WERI-Rb-1 (cell line): ENCODE data around the gene PTGER1.
A peak's percentile ranks its signal among the peaks of the same experiment; 100 is the strongest.

Experiments used
- DNase-seq: peaks from one replicate; pipeline ENCODE4 v3.0.0-alpha.2; 2020
- H3K27ac ChIP-seq: fragments of 250-450 bp; sonication (Bioruptor Pico); 2 replicates; pipeline ENCODE4 v1.5.1; 2020; ENCODE audit warnings: mild to moderate bottlenecking, moderate library complexity
- H3K27me3 ChIP-seq: fragments of 250-450 bp; sonication (Bioruptor Pico); 2 replicates; pipeline ENCODE4 v1.5.1; 2021; ENCODE audit warnings: mild to moderate bottlenecking, low read depth, moderate library complexity; ENCODE audit not compliant: insufficient read depth, severe bottlenecking
- H3K36me3 ChIP-seq: fragments of 250-450 bp; sonication (Bioruptor Pico); 2 replicates; pipeline ENCODE4 v1.5.1; 2020; ENCODE audit warnings: mild to moderate bottlenecking, moderate library complexity
- H3K4me3 ChIP-seq: 2 replicates; pipeline ENCODE4 v1.5.1; 2011; ENCODE audit warnings: low read depth, mild to moderate bottlenecking, control low read depth, low read length
- H3K9me3 ChIP-seq: fragments of 250-450 bp; sonication (Bioruptor Pico); 2 replicates; pipeline ENCODE4 v1.5.1; 2021; ENCODE audit warnings: mild to moderate bottlenecking, moderate library complexity; ENCODE audit not compliant: severe bottlenecking
- TF ChIP-seq, protein P1 (sequence below): IDR thresholded peaks from 2 replicates; pipeline ENCODE4 v1.5.1; 2011; ENCODE audit warnings: low read depth, mild to moderate bottlenecking, control low read depth, inconsistent platforms, low read length

The PTGER1 gene

GRCh38 chr19:14517446-14517839, 42.3 kb upstream of the PTGER1 start:
- TF ChIP-seq, protein P1, sequence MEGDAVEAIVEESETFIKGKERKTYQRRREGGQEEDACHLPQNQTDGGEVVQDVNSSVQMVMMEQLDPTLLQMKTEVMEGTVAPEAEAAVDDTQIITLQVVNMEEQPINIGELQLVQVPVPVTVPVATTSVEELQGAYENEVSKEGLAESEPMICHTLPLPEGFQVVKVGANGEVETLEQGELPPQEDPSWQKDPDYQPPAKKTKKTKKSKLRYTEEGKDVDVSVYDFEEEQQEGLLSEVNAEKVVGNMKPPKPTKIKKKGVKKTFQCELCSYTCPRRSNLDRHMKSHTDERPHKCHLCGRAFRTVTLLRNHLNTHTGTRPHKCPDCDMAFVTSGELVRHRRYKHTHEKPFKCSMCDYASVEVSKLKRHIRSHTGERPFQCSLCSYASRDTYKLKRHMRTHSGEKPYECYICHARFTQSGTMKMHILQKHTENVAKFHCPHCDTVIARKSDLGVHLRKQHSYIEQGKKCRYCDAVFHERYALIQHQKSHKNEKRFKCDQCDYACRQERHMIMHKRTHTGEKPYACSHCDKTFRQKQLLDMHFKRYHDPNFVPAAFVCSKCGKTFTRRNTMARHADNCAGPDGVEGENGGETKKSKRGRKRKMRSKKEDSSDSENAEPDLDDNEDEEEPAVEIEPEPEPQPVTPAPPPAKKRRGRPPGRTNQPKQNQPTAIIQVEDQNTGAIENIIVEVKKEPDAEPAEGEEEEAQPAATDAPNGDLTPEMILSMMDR, result no peak
- H3K27me3 ChIP-seq, result no peaks in the 10 kb centered on the region
- H3K27ac ChIP-seq, result peak overlapping the region; percentile 95
- H3K36me3 ChIP-seq, result peaks cover 40% of the 10 kb centered on the region
- DNase-seq, result no peak
- H3K4me3 ChIP-seq, result peak overlapping the region; percentile 66
- no peaks in the 10 kb centered on the region for H3K9me3 ChIP-seq

GRCh38 chr19:14516746-14517438, 41.7 kb upstream of the PTGER1 start:
- peak overlapping the region; percentile 66 for H3K4me3 ChIP-seq
- no peak for DNase-seq
- TF ChIP-seq, protein P1, result no peak
- no peak overlapping the region; the same call in 1 of the 2 replicates for H3K27ac ChIP-seq
- H3K36me3 ChIP-seq, result peaks cover 40% of the 10 kb centered on the region
- no peaks in the 10 kb centered on the region for H3K9me3 ChIP-seq
- no peaks in the 10 kb centered on the region for H3K27me3 ChIP-seq

- no peak overlapping the region for H3K4me3 ChIP-seq
- H3K27me3 ChIP-seq, result no peaks in the 10 kb centered on the region
- no peaks in the 10 kb centered on the region for H3K9me3 ChIP-seq
- no peak for DNase-seq
- peaks cover 40% of the 10 kb centered on the region for H3K36me3 ChIP-seq
- no peak overlapping the region for H3K27ac ChIP-seq
- TF ChIP-seq, protein P1, result 0 out of 2 replicates have a peak, but pooled peaks have one; percentile 14
Observed at GRCh38 chr19:14516048-14516534, 40.9 kb upstream of the PTGER1 start.

GRCh38 chr19:14515501-14516047, 40.4 kb upstream of the PTGER1 start:
- H3K4me3 ChIP-seq, result no peak overlapping the region
- no peak for DNase-seq
- TF ChIP-seq, protein P1, result no peak
- H3K27ac ChIP-seq, result no peak overlapping the region
- no peaks in the 10 kb centered on the region for H3K9me3 ChIP-seq
- H3K36me3 ChIP-seq, result peaks cover 40% of the 10 kb centered on the region
- H3K27me3 ChIP-seq, result no peaks in the 10 kb centered on the region

- H3K4me3 ChIP-seq, result no peak overlapping the region
- DNase-seq, result no peak
- H3K36me3 ChIP-seq, result peaks cover 40% of the 10 kb centered on the region
- no peaks in the 10 kb centered on the region for H3K27me3 ChIP-seq
- no peaks in the 10 kb centered on the region for H3K9me3 ChIP-seq
- TF ChIP-seq, protein P1, result no peak
- H3K27ac ChIP-seq, result no peak overlapping the region
Observed at GRCh38 chr19:14514215-14514863, 39.2 kb upstream of the PTGER1 start.
